Stomach (tissue), 4 donors: ENCODE data around the gene TRPM1.

Experiments used
- CTCF ChIP-seq, 7 experiments: fragments of 450-650 bp in 4 of 7; fragments of 200-600 bp in 3 of 7; sonication (generic) in 3 of 7; IDR thresholded peaks; one replicate each; pipeline ENCODE4 v1.5.1; 2016 to 2019; ENCODE audit warnings: antibody characterized with exemption in 7 of 7, control low read depth in 2 of 7, mild to moderate bottlenecking in 1 of 7
- POLR2A ChIP-seq, 4 donors: fragments of 450-650 bp; IDR thresholded peaks; one replicate each; pipeline ENCODE4 v1.6.1; 2016; ENCODE audit warnings: antibody characterized with exemption in 4 of 4, control low read depth in 2 of 4, mild to moderate bottlenecking in 1 of 4, moderate library complexity in 1 of 4
- POLR2AphosphoS5 ChIP-seq, 3 donors: sonication (generic); formaldehyde crosslinking; IDR thresholded peaks; one replicate each; pipeline ENCODE4 v1.6.1; 2016; ENCODE audit warnings: antibody characterized with exemption in 3 of 3

- no peak for TF ChIP-seq CTCF (IDR thresholded peaks at IDR 0.05)
- TF ChIP-seq POLR2A (IDR thresholded peaks at IDR 0.05) = no peak
- no peak for TF ChIP-seq POLR2AphosphoS5 (IDR thresholded peaks at IDR 0.05)
Measured at GRCh38 chr15:31125061-31125460, 23.5 kb upstream of the TRPM1 start.
